GM12872 (cell line): ENCODE data around the gene VPS51.

Source experiments
- TF ChIP-seq, protein P1 (sequence below): IDR thresholded peaks from 3 replicates; pipeline ENCODE4 v1.5.1; 2011; ENCODE audit warnings: low read depth, mild to moderate bottlenecking, low read length, moderate library complexity; ENCODE audit not compliant: insufficient read depth

VPS51 gene

DNA sequence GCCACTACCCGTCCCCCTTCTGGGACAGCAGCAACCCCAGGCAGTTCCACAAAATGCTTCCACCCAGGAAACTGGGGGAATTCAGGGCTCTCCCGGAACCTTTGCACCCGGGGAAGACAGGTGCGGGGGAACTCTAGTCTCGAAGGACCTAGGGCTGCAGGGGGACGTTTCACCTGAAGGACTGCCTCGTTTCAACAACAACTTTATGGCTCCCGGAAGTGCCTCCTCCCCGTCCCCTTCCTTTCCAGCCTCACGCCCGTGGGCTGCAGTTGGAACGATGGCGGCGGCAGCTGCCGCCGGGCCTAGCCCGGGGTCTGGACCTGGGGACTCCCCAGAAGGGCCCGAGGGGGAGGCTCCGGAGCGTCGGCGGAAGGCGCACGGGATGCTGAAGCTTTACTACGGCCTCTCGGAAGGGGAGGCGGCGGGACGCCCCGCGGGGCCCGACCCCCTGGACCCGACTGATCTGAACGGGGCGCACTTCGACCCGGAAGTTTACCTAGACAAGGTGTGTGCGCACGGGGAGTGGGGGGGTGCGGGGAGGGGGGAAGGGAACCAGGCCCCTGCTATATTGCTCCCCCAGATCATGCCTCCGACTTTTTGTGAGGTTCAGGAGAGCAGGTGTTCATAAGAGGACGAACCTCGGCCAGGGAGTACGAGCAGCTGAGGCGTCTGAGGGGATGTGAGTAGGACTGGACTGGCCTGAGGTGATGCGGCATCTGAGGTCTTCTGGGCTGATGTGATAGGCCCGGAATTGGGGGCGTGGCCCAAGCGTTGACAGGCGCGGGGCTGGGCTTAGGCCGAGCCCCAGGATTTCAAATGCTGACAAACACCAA is at the start of gene VPS51:
Gene VPS51 (plus strand): TSS at position 241 of the 833 bp plus-strand sequence. CDS start 37 bp downstream, at position 278.
- TF ChIP-seq, protein P1, sequence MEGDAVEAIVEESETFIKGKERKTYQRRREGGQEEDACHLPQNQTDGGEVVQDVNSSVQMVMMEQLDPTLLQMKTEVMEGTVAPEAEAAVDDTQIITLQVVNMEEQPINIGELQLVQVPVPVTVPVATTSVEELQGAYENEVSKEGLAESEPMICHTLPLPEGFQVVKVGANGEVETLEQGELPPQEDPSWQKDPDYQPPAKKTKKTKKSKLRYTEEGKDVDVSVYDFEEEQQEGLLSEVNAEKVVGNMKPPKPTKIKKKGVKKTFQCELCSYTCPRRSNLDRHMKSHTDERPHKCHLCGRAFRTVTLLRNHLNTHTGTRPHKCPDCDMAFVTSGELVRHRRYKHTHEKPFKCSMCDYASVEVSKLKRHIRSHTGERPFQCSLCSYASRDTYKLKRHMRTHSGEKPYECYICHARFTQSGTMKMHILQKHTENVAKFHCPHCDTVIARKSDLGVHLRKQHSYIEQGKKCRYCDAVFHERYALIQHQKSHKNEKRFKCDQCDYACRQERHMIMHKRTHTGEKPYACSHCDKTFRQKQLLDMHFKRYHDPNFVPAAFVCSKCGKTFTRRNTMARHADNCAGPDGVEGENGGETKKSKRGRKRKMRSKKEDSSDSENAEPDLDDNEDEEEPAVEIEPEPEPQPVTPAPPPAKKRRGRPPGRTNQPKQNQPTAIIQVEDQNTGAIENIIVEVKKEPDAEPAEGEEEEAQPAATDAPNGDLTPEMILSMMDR, result no peak

DNA sequence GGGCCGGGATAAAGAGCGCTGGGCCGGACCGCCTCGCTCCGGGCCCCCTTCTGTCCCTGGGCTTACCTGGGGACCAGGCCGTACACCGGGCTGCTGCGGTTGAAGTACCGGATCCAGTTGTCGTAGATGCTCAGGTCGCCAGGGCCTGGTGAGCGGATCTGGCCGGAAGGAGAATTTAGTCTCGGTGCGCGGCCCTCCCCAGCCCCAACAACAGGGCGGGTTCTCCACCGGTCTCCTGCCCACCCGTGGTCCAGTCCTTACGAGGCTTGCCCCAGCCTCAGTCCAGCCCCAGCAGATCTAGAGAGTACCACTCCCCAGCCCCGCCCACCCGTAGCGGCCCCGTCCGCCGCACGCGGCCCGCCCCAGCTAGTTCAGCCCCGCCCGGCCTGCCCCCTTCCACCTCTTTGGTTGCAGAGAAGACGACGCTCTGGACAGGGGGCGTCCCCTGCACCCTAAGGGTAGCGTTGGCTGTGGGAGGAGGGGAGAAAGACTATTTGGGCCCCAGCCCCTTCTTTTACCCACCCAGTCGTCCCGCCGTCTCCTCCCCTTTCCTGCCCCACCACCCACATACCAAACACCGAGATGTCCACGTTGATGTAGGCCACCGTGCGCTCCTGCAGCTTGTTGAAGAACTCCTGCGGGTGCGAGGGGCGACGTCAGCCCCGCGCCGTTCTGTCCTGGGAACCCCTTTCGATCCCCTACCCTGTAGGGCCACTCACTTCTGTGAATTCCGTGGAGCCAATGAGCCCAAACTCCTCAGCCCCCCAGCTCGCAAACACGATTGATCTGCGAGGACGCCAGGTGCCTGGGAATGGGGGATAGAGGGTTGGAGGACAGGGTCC is 48.2 kb upstream of the VPS51 start:
- TF ChIP-seq, protein P1, result no peak

DNA sequence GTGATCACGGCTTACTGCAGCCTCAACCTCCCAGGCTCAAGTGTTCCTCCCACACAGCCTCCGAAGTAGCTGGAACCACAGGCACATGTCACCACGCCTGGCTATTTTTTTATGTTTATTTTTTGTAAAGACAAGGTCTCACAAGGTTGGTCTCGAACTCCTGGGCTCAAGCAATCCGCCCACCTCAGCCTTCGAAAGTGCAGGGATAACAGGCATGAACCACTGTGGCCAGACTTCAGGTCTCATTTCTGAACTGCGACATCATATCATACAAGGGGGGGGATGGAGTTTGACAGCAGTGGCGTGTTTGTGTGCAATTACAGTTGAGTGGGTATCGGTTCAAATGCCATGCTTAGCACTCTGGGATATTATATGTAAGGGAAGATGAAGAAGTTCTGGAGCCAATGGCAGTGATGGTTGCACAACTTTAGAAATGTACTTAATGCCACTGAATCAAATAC is 44.6 kb upstream of the VPS51 start:
- TF ChIP-seq, protein P1, result no peak

DNA sequence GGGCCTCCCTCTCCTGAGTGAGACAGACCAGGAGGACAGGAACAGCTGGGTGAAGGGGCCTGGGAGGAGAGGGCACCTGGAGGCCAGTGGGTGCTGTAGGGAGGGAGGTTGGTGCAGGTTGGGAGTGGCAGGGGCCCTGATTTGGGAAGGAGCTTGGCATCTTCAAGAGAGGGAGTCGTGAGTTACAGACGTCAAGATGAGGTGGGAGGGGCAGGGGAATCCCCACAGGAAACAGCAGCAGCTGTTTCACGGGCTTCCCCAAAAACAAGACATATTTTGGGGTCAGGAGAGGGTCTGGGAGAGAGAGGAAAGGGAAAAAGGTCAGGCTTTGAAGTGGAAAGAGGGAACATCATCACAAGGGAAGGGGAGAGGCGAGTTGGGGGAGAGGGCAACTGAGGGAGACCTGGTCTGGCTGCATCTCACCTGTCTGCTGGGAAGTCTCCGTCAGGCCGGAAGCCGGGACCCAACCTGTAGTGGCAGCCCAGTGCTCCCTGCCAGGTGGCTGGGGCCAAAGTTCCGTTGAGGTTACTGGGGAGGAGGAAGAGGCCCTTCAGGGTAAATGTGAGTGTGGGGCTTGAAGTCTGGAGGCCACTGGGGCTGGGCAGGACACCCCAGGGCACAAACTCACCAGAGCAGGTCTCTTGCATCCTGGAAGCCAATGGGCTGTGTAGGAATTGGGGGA is 42.0 kb upstream of the VPS51 start:
- TF ChIP-seq, protein P1, result no peak

DNA sequence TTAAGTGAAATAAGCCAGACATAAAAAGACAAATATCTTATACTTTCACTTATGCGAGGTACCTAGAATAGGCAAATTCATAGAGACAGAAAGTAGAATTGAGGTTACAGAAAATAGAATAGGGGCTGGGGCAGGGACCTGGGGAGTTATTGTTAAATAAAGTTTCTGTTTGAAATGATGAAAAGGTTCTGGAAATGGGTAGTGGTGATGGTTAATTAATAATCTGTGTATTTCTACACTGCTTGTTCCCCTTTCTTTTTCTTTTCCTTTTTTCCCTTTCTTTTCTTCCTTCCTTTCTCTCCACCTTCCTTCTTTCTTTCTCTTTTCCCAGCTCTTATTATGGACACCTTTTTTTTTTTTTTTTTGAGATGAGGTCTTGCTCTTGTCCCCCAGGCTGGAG is 40.5 kb upstream of the VPS51 start:
- TF ChIP-seq, protein P1, result no peak

DNA sequence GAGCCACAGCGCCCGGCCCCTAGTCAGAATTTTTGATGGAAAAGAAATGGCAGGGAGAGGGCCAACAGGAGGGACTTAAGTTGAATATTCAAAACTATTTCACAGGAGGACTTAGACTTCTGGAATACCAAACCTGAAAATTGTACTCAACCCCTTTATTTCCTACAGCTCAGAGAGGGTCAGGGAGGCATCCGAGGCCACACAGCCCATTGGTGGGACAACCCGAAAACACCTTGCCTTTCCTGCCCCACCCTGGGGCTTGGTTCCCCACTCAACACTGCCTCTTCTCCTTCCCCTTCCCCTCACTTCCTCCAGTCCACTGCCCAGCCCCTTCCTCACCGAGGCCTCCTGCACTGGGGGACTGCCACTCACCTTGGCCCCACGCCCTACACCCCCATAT is 39.0 kb upstream of the VPS51 start:
- TF ChIP-seq, protein P1, result no peak

DNA sequence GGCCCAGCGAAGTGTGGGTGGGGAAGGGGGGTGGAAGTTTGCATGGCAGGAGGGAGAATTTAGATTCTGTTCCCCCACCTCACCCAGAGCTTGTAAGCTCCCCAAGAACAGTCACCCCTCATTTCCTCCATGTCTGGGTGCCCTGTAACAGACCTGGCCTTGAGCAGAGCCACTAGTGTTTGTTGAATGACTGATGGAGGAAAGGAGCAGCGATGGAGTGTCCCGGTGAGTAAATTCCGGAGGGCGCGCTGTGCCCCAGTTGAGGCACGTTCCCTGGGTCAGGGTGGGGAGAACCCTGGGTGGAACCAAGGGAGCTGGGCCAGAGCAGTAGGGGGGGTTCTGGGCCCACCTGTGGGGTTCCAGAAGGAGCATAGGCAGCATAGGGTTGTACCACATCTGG is 38.5 kb upstream of the VPS51 start:
- TF ChIP-seq, protein P1, result no peak
